Kidney (tissue), 22 donors: ENCODE data around the gene CAVIN3. TPM values are rescaled to one million over a fixed set of nuclear protein-coding genes. Genes with fewer than 3 reads are reported as not detected.

Source experiments
- DNase-seq, 5 donors: peaks; one replicate each; pipeline ENCODE4 v3.0.0-alpha.2; 2013 to 2020
- FAIRE-seq: peaks from 2 replicates; lab custom pipeline; 2012; peaks lifted over from hg19 to GRCh38; lab: Jason Lieb, UNC
- H3K27ac ChIP-seq, 2 donors: one replicate each; pipeline ENCODE4 v1.7.0; 2013; ENCODE audit warnings: low read depth in 2 of 2, low read length in 2 of 2, inconsistent platforms in 1 of 2
- H3K27me3 ChIP-seq: one replicate; pipeline ENCODE4 v1.7.1; 2013; ENCODE audit warnings: low read length, inconsistent platforms; ENCODE audit not compliant: control insufficient read depth, insufficient read depth
- H3K36me3 ChIP-seq, 3 donors: one replicate each; pipeline versions ENCODE4 v1.7.0 to v1.7.1; 2013; ENCODE audit warnings: low read length in 3 of 3, control low read depth in 1 of 3, inconsistent platforms in 1 of 3; ENCODE audit not compliant: insufficient read depth in 3 of 3, control insufficient read depth in 2 of 3
- H3K4me1 ChIP-seq, 3 donors: one replicate each; pipeline versions ENCODE4 v1.7.0 to v1.7.1; 2013; ENCODE audit warnings: low read length in 3 of 3, inconsistent platforms in 1 of 3, low read depth in 1 of 3; ENCODE audit not compliant: control insufficient read depth in 2 of 3, insufficient read depth in 2 of 3
- H3K4me3 ChIP-seq, 3 donors: one replicate each; pipeline versions ENCODE4 v1.7.0 to v1.8.1; 2013; ENCODE audit warnings: low read length in 3 of 3, control low read depth in 1 of 3, inconsistent platforms in 1 of 3
- H3K9ac ChIP-seq, 3 donors: one replicate each; pipeline versions ENCODE4 v1.7.0 to v1.7.1; 2013; ENCODE audit warnings: low read length in 3 of 3, control low read depth in 1 of 3, inconsistent platforms in 1 of 3
- H3K9me3 ChIP-seq, 3 donors: one replicate each; pipeline versions ENCODE4 v1.7.0 to v1.7.1; 2013; ENCODE audit warnings: low read length in 3 of 3, control low read depth in 1 of 3, inconsistent platforms in 1 of 3; ENCODE audit not compliant: control insufficient read depth in 2 of 3, insufficient read depth in 1 of 3
- intact Hi-C: fragments of 100-400 bp; cut with DNase I; formaldehyde crosslinking; loops from one replicate; pipeline ENCODE4 v1.11.1; 2022
- long read RNA-seq, 10 donors: library from polyadenylated mRNA in 1 of 10; unstranded in 1 of 10; transcript quantifications; one replicate each; pipeline ENCODE4 v2.0.0 and lab custom pipeline, GENCODE V29; 2021 to 2026
- polyA plus RNA-seq: library from polyadenylated mRNA; stranded (reverse); fragments of 350-450 nt; fragmentation: Illumina TruSeq; extraction: RNeasy Lipid Tissue Mini Kit (QIAGEN cat#74804); gene quantifications from one replicate; pipeline ENCODE4 v1.2.3, GENCODE V29; 2014; ENCODE audit warnings: low read depth, low replicate concordance; ENCODE audit not compliant: insufficient read depth
- total RNA-seq: library from RNA; stranded (reverse); fragmentation: NEBNext Ultra II Directional; extraction: Animal tissue kit (Norgen Biotek cat#: 25700); gene quantifications from one replicate; pipeline ENCODE4 v1.2.1, GENCODE V29; 2021
- TF ChIP-seq, protein P1 (sequence below): IDR thresholded peaks from 3 replicates; pipeline ENCODE4 v1.5.1; 2012; ENCODE audit warnings: mild to moderate bottlenecking, moderate library complexity, borderline replicate concordance; ENCODE audit not compliant: insufficient read depth; ENCODE audit errors: extremely low read depth
- donor health status: control.
- donor health status: control.
- donor health status: control.
- donor health status: control.
- donor health status: control.
- donor health status: DM: yes; HTN: yes; CAD: no.
- donor health status: Normal renal cell carcinoma (clear cell type).

CAVIN3 gene
- total RNA-seq (58.1 TPM), polyA plus RNA-seq (55.1 TPM)
- long read RNA-seq, donor 1, transcript CAVIN3-201 (2 exons, 1,174 nt), result major isoform, 12 of 14 reads
- long read RNA-seq, donor 1, partial matches to known transcripts, result 0 of 14 reads
- long read RNA-seq, donor 1, other reads (novel, unspliced or antisense), result 0 of 14 reads
- long read RNA-seq, donor 2, transcript CAVIN3-201 (2 exons, 1,174 nt), result major isoform, 12 of 12 reads
- long read RNA-seq, donor 2, partial matches to known transcripts, result 0 of 12 reads
- long read RNA-seq, donor 2, other reads (novel, unspliced or antisense), result 0 of 12 reads
- long read RNA-seq, donor 3, transcript CAVIN3-201 (2 exons, 1,174 nt), result major isoform, 16 of 16 reads
- long read RNA-seq, donor 3, partial matches to known transcripts, result 0 of 16 reads
- long read RNA-seq, donor 3, other reads (novel, unspliced or antisense), result 0 of 16 reads
- long read RNA-seq, donor 4, transcript CAVIN3-201 (2 exons, 1,174 nt), result major isoform, 12 of 12 reads
- long read RNA-seq, donor 4, partial matches to known transcripts, result 0 of 12 reads
- long read RNA-seq, donor 4, other reads (novel, unspliced or antisense), result 0 of 12 reads
- long read RNA-seq, donor 5, result 0 reads
- long read RNA-seq, donor 6, transcript CAVIN3-201 (2 exons, 1,174 nt), result major isoform, 30 of 32 reads
- long read RNA-seq, donor 6, partial matches to known transcripts, result 0 of 32 reads
- long read RNA-seq, donor 6, other reads (novel, unspliced or antisense), result 0 of 32 reads
- long read RNA-seq, donor 7, transcript CAVIN3-201 (2 exons, 1,174 nt), result major isoform, 47 of 52 reads
- long read RNA-seq, donor 7, partial matches to known transcripts, result 0 of 52 reads
- long read RNA-seq, donor 7, other reads (novel, unspliced or antisense), result 5 of 52 reads
- long read RNA-seq, donor 8, transcript CAVIN3-201 (2 exons, 1,174 nt), result major isoform, 15 of 16 reads
- long read RNA-seq, donor 8, partial matches to known transcripts, result 0 of 16 reads
- long read RNA-seq, donor 8, other reads (novel, unspliced or antisense), result 0 of 16 reads
- long read RNA-seq, donor 9, transcript CAVIN3-201 (2 exons, 1,174 nt), result major isoform, 12 of 12 reads
- long read RNA-seq, donor 9, partial matches to known transcripts, result 0 of 12 reads
- long read RNA-seq, donor 9, other reads (novel, unspliced or antisense), result 0 of 12 reads
- long read RNA-seq, donor 10, transcript CAVIN3-201 (2 exons, 1,174 nt), result major isoform, 20 of 20 reads
- long read RNA-seq, donor 10, partial matches to known transcripts, result 0 of 20 reads
- long read RNA-seq, donor 10, other reads (novel, unspliced or antisense), result 0 of 20 reads

DNA sequence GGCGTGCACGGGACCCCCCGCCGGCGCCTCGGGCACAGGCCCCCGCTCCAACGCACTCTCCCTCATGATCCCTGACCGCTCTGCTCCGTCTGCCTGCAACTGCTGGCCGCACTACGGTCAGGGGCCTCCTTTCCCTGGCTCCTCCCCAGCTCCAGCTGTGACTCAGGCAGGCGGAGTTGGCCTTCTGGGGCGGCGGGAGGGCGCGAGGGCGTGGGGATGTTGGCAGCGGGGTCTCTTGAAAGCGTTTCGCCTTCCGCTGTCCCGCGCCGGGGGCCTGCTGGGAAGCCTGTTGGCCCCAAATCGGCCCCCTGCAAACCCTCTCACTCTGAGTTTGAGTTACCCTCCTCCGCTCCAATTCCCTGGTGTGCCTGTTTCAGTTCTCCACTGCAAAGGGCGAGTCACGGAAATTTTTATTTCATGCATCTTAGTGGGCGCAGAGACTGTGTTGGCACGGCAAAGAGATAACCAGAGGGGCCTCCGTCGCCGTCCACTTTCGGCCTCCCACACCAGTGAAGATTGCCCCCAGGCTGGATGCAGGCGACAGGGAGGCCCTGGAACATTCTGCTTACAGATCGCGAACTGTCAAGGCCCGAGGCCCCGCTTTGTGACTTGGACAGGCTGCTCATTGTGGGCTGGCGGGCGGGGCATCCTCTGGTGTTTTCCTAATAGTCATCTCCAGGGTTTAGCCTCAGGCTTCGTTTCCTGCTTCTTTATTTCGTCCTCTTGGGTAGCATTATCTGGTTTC is at the start of gene CAVIN3:
Gene CAVIN3, minus strand, starts transcription at position 91 of the 745 bp plus-strand sequence. Its CDS starts 25 bp downstream, at position 66.
- H3K4me3 ChIP-seq, result peak within 1 kb of the TSS; percentile 66 to 77 (median 72)
- peak within 1 kb of the TSS; percentile 2 to 86 (median 55) for H3K9ac ChIP-seq
- peak within 1 kb of the TSS; percentile 92 for H3K27ac ChIP-seq
- no peaks in the 10 kb centered on the region for H3K27me3 ChIP-seq
- no peak for FAIRE-seq
- no peaks in the 10 kb centered on the region for H3K9me3 ChIP-seq
- no peaks in the 10 kb centered on the region for H3K36me3 ChIP-seq
- intact Hi-C loops, result no loop called here
- H3K4me1 ChIP-seq, result peaks cover 0 to 8% (median 0%) of the 10 kb centered on the region in 3 donors
- TF ChIP-seq, protein P1, sequence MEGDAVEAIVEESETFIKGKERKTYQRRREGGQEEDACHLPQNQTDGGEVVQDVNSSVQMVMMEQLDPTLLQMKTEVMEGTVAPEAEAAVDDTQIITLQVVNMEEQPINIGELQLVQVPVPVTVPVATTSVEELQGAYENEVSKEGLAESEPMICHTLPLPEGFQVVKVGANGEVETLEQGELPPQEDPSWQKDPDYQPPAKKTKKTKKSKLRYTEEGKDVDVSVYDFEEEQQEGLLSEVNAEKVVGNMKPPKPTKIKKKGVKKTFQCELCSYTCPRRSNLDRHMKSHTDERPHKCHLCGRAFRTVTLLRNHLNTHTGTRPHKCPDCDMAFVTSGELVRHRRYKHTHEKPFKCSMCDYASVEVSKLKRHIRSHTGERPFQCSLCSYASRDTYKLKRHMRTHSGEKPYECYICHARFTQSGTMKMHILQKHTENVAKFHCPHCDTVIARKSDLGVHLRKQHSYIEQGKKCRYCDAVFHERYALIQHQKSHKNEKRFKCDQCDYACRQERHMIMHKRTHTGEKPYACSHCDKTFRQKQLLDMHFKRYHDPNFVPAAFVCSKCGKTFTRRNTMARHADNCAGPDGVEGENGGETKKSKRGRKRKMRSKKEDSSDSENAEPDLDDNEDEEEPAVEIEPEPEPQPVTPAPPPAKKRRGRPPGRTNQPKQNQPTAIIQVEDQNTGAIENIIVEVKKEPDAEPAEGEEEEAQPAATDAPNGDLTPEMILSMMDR, result no peak
- DNase-seq, result peak; percentile 64 to 94 (median 80)

GRCh38 chr11:6365659-6366058 is 45.4 kb upstream of the CAVIN3 start:
- TF ChIP-seq, protein P1, result no peak
- H3K4me3 ChIP-seq, result no peak overlapping the region
- H3K36me3 ChIP-seq, result no peaks in the 10 kb centered on the region
- intact Hi-C loops, result no loop called here
- no peak overlapping the region for H3K27ac ChIP-seq
- no peaks in the 10 kb centered on the region for H3K27me3 ChIP-seq
- peak in 3 of 5 donors; percentile 19 to 49 (median 35) for DNase-seq
- peaks cover 0 to 3% (median 0%) of the 10 kb centered on the region in 3 donors for H3K4me1 ChIP-seq
- H3K9ac ChIP-seq, result peak overlapping the region in 1 of 3 donors; percentile 12
- FAIRE-seq, result no peak
- no peaks in the 10 kb centered on the region for H3K9me3 ChIP-seq
